Activated CD4-positive, alpha-beta T cell treated with anti-CD3 and anti-CD28 coated beads, Interleukin-2, amount 50 U/mL, for 16 hours (primary cell): ENCODE data around the gene SNX9.
"Not testable (repeated sequence)": the region's sequence is repeated elsewhere in the genome, so short reads cannot be mapped to it uniquely, and the experiment has no call there.

Source experiments
- DNase-seq: peaks from one replicate; pipeline ENCODE4 v3.0.0-alpha.2; 2020

SNX9 gene

GRCh38 chr6:157891544-157892362 lies 68.7 kb downstream of the SNX9 start:
- DNase-seq: no peak

- peak; percentile 10 for DNase-seq
Measured at GRCh38 chr6:157892363-157892877, 69.4 kb downstream of the SNX9 start.

- no peak for DNase-seq
Measured at GRCh38 chr6:157893238-157893637, 70.2 kb downstream of the SNX9 start.

- DNase-seq: no peak
Measured at GRCh38 chr6:157895585-157895984, 72.5 kb downstream of the SNX9 start.

- DNase-seq: no peak
Measured at GRCh38 chr6:157896932-157897331, 73.9 kb downstream of the SNX9 start.

- no peak for DNase-seq
Measured at GRCh38 chr6:157898169-157898568, 75.1 kb downstream of the SNX9 start.

GRCh38 chr6:157898640-157899039 lies 75.6 kb downstream of the SNX9 start:
- DNase-seq: no peak

- not testable (repeated sequence) for DNase-seq
Measured at GRCh38 chr6:157900262-157900661, 77.2 kb downstream of the SNX9 start.

GRCh38 chr6:157900751-157901150 lies 77.7 kb downstream of the SNX9 start:
- not testable (repeated sequence) for DNase-seq

- DNase-seq: no peak
Measured at GRCh38 chr6:157904999-157905398, 82.0 kb downstream of the SNX9 start.

GRCh38 chr6:157905590-157906342 lies 82.7 kb downstream of the SNX9 start:
- no peak for DNase-seq

- DNase-seq: no peak
Measured at GRCh38 chr6:157906537-157907061, 83.6 kb downstream of the SNX9 start.

GRCh38 chr6:157907651-157908050 lies 84.6 kb downstream of the SNX9 start:
- no peak for DNase-seq

- no peak for DNase-seq
Measured at GRCh38 chr6:157908369-157909281, 85.6 kb downstream of the SNX9 start.

GRCh38 chr6:157909282-157909664 lies 86.2 kb downstream of the SNX9 start:
- no peak for DNase-seq

- DNase-seq: no peak
Measured at GRCh38 chr6:157911278-157911677, 88.2 kb downstream of the SNX9 start.

GRCh38 chr6:157911786-157912185 lies 88.7 kb downstream of the SNX9 start:
- DNase-seq: no peak

- no peak for DNase-seq
Measured at GRCh38 chr6:157912326-157912725, 89.3 kb downstream of the SNX9 start.

- DNase-seq: no peak
Measured at GRCh38 chr6:157921685-157922367, 98.8 kb downstream of the SNX9 start.

GRCh38 chr6:157925771-157926170 lies 102.7 kb downstream of the SNX9 start:
- DNase-seq: no peak

GRCh38 chr6:157927011-157927410 lies 104.0 kb downstream of the SNX9 start:
- DNase-seq: no peak

- DNase-seq: no peak
Measured at GRCh38 chr6:157928428-157928827, 105.4 kb downstream of the SNX9 start.
